Activated CD4-positive, alpha-beta T cell treated with anti-CD3 and anti-CD28 coated beads, Interleukin-2, amount 10 ng/mL, durations not matched to agents 24 days and 14 days (primary cell): ENCODE data around the gene GKN2. TPM values are rescaled to one million over a fixed set of nuclear protein-coding genes. Genes with fewer than 3 reads are reported as not detected.

ENCODE experiments used
- DNase-seq: peaks from one replicate; pipeline ENCODE4 v3.0.0; 2022
- H3K27ac Mint-ChIP-seq: one replicate; pipeline ENCODE4 v1.8.0; 2022; ENCODE audit warnings: mild to moderate bottlenecking, mixed read lengths
- H3K27me3 Mint-ChIP-seq: one replicate; pipeline ENCODE4 v1.8.0; 2022; ENCODE audit warnings: mixed read lengths
- H3K36me3 Mint-ChIP-seq: one replicate; pipeline ENCODE4 v1.8.0; 2022; ENCODE audit warnings: low read depth, mild to moderate bottlenecking, mixed read lengths
- H3K4me1 Mint-ChIP-seq: one replicate; pipeline ENCODE4 v1.8.0; 2021; ENCODE audit warnings: mixed read lengths
- H3K4me3 Mint-ChIP-seq: one replicate; pipeline ENCODE4 v1.8.0; 2022; ENCODE audit warnings: mild to moderate bottlenecking, moderate library complexity, mixed read lengths
- H3K9me3 Mint-ChIP-seq: one replicate; pipeline ENCODE4 v1.8.0; 2021; ENCODE audit warnings: mixed read lengths
- intact Hi-C: fragments of 100-400 bp; cut with micrococcal nuclease; formaldehyde crosslinking; loops from one replicate; pipeline ENCODE4 v1.15.1; 2023
- total RNA-seq: library from RNA; stranded (reverse); gene quantifications from 2 replicates; pipeline ENCODE4 v1.2.3, GENCODE V29; 2022

The GKN2 gene
- total RNA-seq, 1 donor from 2014 or later: not detected

DNA sequence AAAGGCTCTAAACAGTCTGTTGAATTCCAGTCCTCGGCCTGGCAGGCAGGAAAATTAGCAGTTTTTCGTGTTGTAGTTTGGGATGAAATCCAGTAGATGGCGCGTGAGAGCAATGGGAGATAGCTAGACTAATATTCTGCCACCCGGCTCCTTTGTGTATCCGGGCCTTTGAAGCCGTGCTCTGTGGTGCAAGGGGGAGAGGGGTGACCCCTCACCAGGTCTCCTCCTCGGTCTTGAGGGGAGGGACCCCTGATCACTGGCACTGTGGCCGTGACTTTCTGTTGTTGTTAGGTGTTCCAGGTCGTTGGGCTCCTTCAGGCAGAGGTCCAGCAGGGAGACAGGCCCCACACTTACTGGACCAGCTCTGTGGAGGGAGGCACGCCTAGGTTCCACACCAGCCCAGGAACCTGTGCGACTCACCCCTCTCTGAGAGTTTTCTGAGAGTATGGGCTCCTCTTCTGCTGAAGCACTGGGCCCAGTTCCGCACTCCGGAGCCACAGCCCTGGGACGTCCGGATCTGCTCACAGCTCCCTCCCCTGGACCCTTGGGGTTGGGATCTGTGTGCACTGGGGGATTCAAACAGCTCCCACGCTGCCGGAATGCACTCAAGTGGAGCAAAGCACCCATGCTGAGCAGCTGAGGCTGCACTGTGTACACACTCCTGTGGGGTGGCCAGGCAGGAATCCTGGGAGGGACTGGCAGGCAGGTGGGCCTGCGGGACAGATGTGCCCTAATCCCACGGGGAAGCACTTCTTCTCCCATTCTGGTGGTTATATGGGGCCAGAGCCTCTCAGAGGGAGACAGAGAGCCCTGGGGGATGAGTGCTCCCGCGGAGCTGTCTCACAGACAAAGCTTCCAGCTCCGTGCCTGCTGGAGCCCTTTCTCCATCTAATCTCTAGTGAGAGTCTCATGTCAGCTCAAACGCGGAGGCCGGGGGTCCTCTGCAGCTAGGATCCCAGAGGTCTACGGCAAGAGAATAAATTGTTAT, 8.8 kb downstream of the GKN2 start:
- peaks cover 2% of the 10 kb centered on the region for H3K4me1 Mint-ChIP-seq
- intact Hi-C loops: loop anchor here (1.0 kb wide), 1 partner anchor 363 kb away; no protein-coding TSS in a partner anchor
- peaks cover 53% of the 10 kb centered on the region for H3K27me3 Mint-ChIP-seq

DNA sequence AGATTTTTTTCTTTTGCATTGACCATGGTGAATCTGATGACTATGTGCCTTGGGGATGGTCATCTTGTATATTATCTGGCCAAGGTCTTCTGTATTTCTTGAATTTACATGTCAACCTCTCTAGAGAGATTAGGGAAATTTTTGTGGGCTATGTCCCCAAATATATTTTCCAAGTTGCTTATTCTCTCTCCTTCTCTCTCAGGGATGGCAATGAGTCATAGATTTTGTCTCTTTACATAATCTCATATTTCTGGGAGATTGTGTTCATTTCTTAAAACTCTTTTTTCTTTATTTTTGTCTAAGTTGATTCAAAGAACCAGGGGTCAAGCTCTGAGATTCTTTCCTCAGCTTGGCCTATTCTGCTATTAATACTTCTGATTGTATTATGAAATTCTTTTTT, 9.9 kb downstream of the GKN2 start:
- no peaks in the 10 kb centered on the region for H3K36me3 Mint-ChIP-seq
- intact Hi-C loops: loop anchor here (1.0 kb wide), 1 partner anchor 364 kb away; no protein-coding TSS in a partner anchor
- H3K4me3 Mint-ChIP-seq: no peak overlapping the region
- DNase-seq: no peak
- peaks cover 56% of the 10 kb centered on the region for H3K27me3 Mint-ChIP-seq
- peaks cover 2% of the 10 kb centered on the region for H3K4me1 Mint-ChIP-seq
- no peak overlapping the region for H3K27ac Mint-ChIP-seq
- peaks cover 7% of the 10 kb centered on the region for H3K9me3 Mint-ChIP-seq

More for the DNA sequence above, 8.8 kb downstream of the GKN2 start:
- H3K4me3 Mint-ChIP-seq: no peak overlapping the region
- H3K9me3 Mint-ChIP-seq: peaks cover 7% of the 10 kb centered on the region
- H3K27ac Mint-ChIP-seq: no peak overlapping the region
- no peaks in the 10 kb centered on the region for H3K36me3 Mint-ChIP-seq
- peak; percentile 87 for DNase-seq

DNA sequence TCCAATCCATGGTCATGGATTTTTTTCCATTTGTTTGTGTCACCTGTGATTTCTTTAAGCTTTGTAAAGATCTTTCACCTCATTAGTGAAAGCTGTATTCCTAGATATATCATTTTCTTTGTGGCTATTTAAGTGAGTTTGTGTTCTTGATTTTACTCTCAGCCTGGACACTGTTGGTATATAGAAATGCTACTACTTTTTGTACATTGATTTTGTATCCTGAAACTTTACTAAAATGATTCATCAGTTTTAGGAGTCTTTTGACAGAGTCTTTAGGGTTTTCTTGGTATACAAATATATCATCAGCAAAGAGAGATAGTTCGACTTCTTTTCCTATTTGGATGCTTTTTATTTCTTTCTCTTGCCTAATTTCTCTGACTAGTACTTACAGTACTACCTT, 12.3 kb downstream of the GKN2 start:
- peaks cover 57% of the 10 kb centered on the region for H3K27me3 Mint-ChIP-seq
- H3K4me1 Mint-ChIP-seq: peaks cover 2% of the 10 kb centered on the region
- H3K36me3 Mint-ChIP-seq: no peaks in the 10 kb centered on the region
- H3K4me3 Mint-ChIP-seq: no peak overlapping the region
- intact Hi-C loops: no loop called here
- peaks cover 7% of the 10 kb centered on the region for H3K9me3 Mint-ChIP-seq
- H3K27ac Mint-ChIP-seq: no peak overlapping the region
- no peak for DNase-seq

DNA sequence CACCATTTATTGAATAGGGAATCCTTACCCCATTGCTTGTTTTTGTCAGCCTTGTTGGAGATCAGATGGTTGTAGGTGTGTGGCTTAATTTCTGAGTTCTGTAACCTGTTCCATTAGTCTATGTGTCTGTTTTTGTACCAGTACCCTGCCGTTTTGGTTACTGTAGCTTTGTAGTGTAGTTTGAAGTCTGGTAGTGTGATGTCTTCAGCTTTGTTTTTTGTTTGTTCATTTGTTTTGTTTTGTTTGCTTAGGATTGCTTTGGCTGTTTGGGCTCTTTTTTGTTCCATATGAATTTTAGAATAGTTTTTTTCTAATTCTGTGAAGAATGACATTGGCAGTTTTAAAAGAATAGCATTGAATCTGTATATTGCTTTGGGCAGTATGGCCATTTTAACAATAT, 12.7 kb downstream of the GKN2 start:
- Mint-ChIP-seq H3K36me3 (no peaks in the 10 kb centered on the region), H3K27ac (no peak overlapping the region), H3K9me3 (peaks cover 7% of the 10 kb centered on the region), H3K4me1 (peaks cover 2% of the 10 kb centered on the region), H3K27me3 (peaks cover 56% of the 10 kb centered on the region), H3K4me3 (no peak overlapping the region)
- DNase-seq: no peak
- intact Hi-C loops: no loop called here

DNA sequence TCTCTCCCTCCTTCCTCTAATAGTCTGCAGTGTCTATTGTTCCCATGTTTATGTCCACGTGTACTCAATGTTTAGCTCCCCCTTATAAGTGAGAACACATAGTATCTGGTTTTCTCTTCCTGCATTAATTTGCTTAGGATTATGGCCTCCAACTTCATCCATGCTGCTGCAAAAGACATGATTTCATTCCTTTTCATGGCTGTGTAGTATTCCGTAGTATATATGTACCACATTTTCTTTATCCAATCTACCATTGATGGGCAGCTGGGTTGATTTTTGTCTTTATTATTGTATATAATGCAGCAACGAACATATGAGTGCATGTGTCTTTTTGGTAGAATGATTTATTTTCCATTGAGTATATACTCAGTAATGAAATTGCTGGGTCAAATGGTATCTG, 13.8 kb downstream of the GKN2 start:
- no peak overlapping the region for H3K4me3 Mint-ChIP-seq
- H3K27me3 Mint-ChIP-seq: peaks cover 54% of the 10 kb centered on the region
- no peaks in the 10 kb centered on the region for H3K36me3 Mint-ChIP-seq
- intact Hi-C loops: no loop called here
- peaks cover 7% of the 10 kb centered on the region for H3K9me3 Mint-ChIP-seq
- H3K27ac Mint-ChIP-seq: no peak overlapping the region
- DNase-seq: no peak
- peaks cover 2% of the 10 kb centered on the region for H3K4me1 Mint-ChIP-seq

DNA sequence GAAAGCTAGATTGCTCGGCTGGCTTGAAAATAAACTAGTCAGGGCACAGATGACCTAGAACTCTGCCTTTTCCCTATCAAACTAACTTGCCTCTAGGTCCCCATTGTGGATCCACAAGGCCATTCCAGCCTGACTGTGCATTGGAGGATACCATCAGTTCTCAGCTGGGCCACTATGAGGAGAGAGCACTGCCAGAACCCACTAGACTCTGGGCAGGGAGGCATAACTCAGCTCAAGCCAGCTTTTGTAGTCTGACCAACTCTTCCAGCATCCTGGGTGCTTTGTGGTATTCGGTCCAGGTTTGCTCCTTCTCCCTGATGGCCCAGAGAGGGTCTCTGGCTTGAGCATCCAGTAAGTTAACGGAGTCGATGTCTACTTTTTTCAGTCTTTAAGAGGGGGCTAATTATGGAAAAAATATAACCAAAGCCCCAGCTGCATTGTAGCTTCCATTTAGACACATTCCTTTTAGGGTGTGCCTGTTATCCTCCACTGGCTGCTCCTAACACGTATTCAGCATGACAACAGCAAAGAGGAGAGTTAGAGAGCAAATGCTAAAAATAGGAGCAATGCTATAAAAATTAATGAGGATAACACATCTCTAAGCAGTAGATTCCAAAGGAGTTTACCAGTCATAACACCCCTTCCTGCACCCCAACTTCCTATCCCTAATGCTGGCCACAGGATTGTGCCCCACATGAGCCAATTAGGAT, 15.2 kb downstream of the GKN2 start:
- Mint-ChIP-seq H3K4me1 (no peaks in the 10 kb centered on the region), H3K27me3 (peaks cover 52% of the 10 kb centered on the region)

DNA sequence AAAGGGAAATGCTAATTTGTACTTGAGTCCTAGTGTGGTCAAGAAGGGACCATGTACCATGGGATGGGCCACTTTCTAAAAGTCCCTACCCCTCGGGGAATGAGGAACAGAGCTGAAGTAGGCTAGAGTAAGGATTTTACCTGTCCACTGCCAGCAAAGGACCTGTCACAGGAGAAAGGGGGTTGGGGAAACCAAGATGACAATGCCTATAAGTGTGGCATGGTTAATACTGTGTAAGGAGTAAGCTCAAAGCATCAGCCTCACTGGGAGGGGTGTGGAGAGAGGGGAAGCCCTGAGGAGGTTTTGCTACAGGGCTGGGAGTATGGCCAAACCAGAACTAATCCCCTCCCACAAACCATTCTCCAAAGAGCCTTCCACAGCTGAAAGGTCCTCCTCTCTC, 15.8 kb downstream of the GKN2 start:
- intact Hi-C loops: no loop called here
- H3K27me3 Mint-ChIP-seq: peaks cover 48% of the 10 kb centered on the region
- no peak overlapping the region for H3K4me3 Mint-ChIP-seq
- H3K4me1 Mint-ChIP-seq: no peaks in the 10 kb centered on the region
- DNase-seq: peak; percentile 41
- H3K9me3 Mint-ChIP-seq: peaks cover 7% of the 10 kb centered on the region
- H3K27ac Mint-ChIP-seq: no peak overlapping the region
- H3K36me3 Mint-ChIP-seq: no peaks in the 10 kb centered on the region

More for the DNA sequence above, 15.2 kb downstream of the GKN2 start:
- peak; percentile 37 for DNase-seq
- H3K4me3 Mint-ChIP-seq: no peak overlapping the region
- H3K27ac Mint-ChIP-seq: no peak overlapping the region
- intact Hi-C loops: no loop called here
- H3K9me3 Mint-ChIP-seq: peaks cover 7% of the 10 kb centered on the region
- no peaks in the 10 kb centered on the region for H3K36me3 Mint-ChIP-seq

DNA sequence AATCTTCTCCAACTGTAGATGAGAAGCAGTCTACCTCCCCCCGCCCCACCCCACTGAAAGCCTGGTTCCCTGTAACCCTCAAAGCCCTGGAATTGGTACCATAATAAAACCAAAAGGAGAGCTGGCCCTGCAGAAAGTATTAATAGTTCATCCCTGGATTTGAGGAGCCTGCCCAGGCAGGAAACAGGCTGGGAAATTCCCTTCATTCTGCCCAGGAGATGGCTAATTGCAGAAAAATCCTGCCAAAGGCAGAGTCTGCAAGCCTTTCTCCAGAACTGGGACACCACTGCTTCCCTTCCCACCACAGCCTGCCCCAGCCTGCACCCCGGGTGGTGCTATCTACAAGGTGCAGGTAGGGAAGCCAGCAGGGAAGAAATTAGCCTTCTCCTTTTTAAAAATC, 16.3 kb downstream of the GKN2 start:
- DNase-seq: peak; percentile 41
- no peak overlapping the region for H3K4me3 Mint-ChIP-seq
- intact Hi-C loops: no loop called here
- peaks cover 47% of the 10 kb centered on the region for H3K27me3 Mint-ChIP-seq
- H3K36me3 Mint-ChIP-seq: no peaks in the 10 kb centered on the region
- no peaks in the 10 kb centered on the region for H3K4me1 Mint-ChIP-seq
- H3K27ac Mint-ChIP-seq: no peak overlapping the region
- peaks cover 7% of the 10 kb centered on the region for H3K9me3 Mint-ChIP-seq

DNA sequence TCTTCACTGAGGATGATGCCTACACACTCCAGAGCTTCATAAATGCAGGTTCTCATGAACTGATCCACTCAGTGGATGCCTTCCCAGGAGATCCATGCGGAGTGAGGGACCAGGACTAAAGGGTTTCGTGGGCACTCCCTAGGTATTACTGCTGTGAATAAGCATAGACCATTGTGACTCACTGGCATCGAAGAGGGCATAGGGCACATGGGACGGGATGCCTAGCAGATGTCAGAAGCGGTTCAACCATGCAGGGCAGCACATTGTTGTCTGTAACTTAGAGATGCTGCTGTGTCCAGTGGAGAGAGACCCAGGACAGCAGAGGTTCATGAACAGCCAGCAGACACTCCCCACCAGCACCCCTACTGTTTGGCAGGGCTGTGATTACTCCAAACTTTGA, 17.2 kb downstream of the GKN2 start:
- H3K4me1 Mint-ChIP-seq: no peaks in the 10 kb centered on the region

DNA sequence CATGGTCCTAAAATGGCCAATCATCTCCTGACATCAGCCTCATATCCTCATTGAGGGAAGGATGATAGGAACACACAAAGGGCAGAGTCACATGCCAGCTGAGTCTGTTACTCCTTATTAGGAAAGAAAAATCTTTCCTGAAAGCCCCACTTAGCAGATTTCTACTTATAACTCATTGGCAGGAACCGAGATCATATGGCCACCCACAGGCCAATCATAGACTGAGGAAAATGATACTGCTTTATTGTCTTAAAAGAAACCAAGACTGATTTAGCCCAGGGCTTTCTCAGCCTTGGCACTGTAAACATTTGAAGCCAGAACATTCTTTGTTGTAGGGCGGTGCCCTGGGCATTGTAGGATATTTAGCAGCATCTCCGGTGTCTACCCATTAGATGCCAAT, 18.7 kb downstream of the GKN2 start:
- H3K27ac Mint-ChIP-seq: no peak overlapping the region
- H3K4me3 Mint-ChIP-seq: no peak overlapping the region
- peaks cover 31% of the 10 kb centered on the region for H3K27me3 Mint-ChIP-seq
- DNase-seq: no peak
- intact Hi-C loops: no loop called here
- no peaks in the 10 kb centered on the region for H3K4me1 Mint-ChIP-seq
- H3K9me3 Mint-ChIP-seq: no peaks in the 10 kb centered on the region
- H3K36me3 Mint-ChIP-seq: no peaks in the 10 kb centered on the region

More for the DNA sequence above, 17.2 kb downstream of the GKN2 start:
- Mint-ChIP-seq H3K27me3 (peaks cover 41% of the 10 kb centered on the region), H3K27ac (no peak overlapping the region), H3K4me3 (no peak overlapping the region), H3K9me3 (peaks cover 7% of the 10 kb centered on the region), H3K36me3 (no peaks in the 10 kb centered on the region)
- intact Hi-C loops: no loop called here
- no peak for DNase-seq

DNA sequence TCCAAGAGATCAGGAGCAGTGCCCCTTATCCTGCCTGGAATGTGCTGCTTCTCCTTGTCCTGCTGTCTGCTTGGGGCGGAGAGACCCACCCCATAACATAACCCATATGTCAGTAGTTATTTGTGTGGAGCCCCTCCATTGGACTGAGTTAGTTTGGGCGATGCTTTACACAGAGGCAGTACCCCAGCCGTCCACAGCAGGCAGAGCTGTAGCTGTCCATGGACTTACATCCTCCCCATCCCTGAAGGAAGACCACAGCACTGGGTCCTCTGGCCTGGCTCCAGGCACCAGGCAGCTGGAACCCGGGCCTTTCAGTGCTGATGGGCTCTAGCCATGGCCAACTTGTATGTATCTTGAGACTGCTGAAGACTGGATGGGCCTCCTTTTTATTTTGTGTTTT, 20.3 kb downstream of the GKN2 start:
- Mint-ChIP-seq H3K36me3 (no peaks in the 10 kb centered on the region), H3K27ac (no peak overlapping the region), H3K4me3 (no peak overlapping the region), H3K4me1 (no peaks in the 10 kb centered on the region), H3K9me3 (no peaks in the 10 kb centered on the region), H3K27me3 (peaks cover 27% of the 10 kb centered on the region)
- intact Hi-C loops: no loop called here
- DNase-seq: no peak

DNA sequence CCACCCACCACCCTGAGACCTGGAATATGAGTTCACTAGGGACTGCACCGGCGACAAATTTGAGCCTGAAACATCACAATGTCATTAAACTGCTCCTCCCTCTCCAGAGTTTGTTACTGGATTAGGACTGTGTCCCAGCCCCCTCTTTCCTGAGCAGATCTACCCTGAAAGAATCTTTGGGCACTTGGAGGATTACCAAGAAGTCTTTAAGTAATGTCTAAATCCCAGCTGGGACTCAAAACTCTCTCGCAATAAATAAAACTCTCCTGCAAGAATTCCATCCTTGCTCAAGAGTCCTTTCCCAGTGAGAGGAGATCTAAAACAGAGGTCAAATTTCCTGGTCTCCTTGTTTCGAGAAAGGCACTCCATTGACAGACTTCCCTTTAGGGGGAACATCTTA, 20.9 kb downstream of the GKN2 start:
- H3K4me3 Mint-ChIP-seq: no peak overlapping the region
- H3K4me1 Mint-ChIP-seq: no peaks in the 10 kb centered on the region
- DNase-seq: no peak
- no peaks in the 10 kb centered on the region for H3K36me3 Mint-ChIP-seq
- intact Hi-C loops: no loop called here
- H3K27me3 Mint-ChIP-seq: peaks cover 26% of the 10 kb centered on the region
- H3K27ac Mint-ChIP-seq: no peak overlapping the region
- H3K9me3 Mint-ChIP-seq: no peaks in the 10 kb centered on the region

DNA sequence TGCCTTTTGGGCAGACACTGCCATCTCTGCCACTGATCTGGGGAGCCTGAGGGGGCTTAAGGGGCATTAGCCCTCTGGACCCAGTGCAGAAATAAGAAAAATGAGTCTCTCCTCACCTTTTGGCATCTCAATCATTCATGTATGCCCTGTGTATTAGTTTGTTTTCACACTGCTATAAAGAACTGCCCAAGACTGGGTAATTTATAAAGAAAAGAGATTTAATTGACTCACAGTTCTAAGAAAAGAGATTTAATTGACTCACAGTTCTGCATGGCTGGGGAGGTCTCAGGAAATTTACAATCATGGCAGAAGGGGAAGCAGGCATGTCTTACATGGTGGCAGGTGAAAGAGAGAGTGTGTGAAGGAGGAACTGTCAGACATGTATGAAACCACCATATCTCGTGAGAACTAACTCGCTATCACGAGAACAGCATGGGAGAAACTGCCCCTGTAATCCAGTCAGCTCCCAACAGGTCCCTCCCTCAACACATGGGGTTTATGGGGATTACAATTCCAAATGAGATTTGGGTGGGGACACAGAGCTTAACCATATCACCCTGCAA, 21.5 kb downstream of the GKN2 start:
- DNase-seq: no peak
- intact Hi-C loops: no loop called here
- no peaks in the 10 kb centered on the region for H3K4me1 Mint-ChIP-seq
- no peak overlapping the region for H3K27ac Mint-ChIP-seq
- H3K4me3 Mint-ChIP-seq: no peak overlapping the region
- peaks cover 28% of the 10 kb centered on the region for H3K27me3 Mint-ChIP-seq
- H3K9me3 Mint-ChIP-seq: no peaks in the 10 kb centered on the region
- H3K36me3 Mint-ChIP-seq: no peaks in the 10 kb centered on the region

DNA sequence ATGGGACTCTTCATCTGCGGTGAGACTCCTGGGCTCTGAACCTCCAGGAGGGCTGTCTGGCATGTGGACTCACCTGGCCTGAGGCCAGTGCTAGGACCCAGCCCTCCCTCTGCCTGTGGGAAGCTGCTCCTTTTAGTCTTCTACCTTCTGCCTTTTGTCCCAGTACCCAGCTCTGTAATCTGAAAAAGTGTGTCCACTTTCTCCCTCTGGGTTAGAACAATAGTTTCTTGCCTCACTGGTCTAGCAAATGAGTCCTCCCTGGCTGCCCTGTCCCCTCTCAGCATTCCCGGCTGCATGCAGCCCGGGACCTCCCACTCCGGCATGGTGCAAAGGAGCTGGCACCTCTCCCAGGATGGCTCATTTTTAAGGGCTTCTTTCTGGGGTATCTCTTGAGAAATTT, 25.9 kb downstream of the GKN2 start:
- Mint-ChIP-seq H3K27ac (no peak overlapping the region), H3K27me3 (peaks cover 14% of the 10 kb centered on the region), H3K4me3 (no peak overlapping the region), H3K36me3 (no peaks in the 10 kb centered on the region), H3K4me1 (peaks cover 4% of the 10 kb centered on the region), H3K9me3 (no peaks in the 10 kb centered on the region)
- no peak for DNase-seq
- intact Hi-C loops: loop anchor here (5.0 kb wide), 1 partner anchor 329 kb away; no protein-coding TSS in a partner anchor
